MCF 10A (cell line): Measurements from ENCODE around the gene SLC5A11. TPM values are rescaled to one million over a fixed set of nuclear protein-coding genes. Genes with fewer than 3 reads are reported as not detected.
A peak's percentile ranks its signal among the peaks of the same experiment; 100 is the strongest.

Experiments used
- BruUV-seq: library from RNA; stranded (reverse); fragments of 400-500 nt; replicated peaks from 2 replicates; lab custom pipeline; 2021; lab: Mats Ljungman, UMichigan
- CTCF ChIA-PET: fragments of 300-600 bp; sonication (Branson Sonifier 250); formaldehyde crosslinking; extraction: SDS; loops from one replicate; lab custom pipeline; 2021; ENCODE audit warnings: antibody characterized with exemption, inconsistent platforms; lab: Yijun Ruan, JAX
- POLR2A ChIA-PET: fragments of 300-600, 350-650 bp; sonication (Branson Sonifier 250); formaldehyde crosslinking; extraction: SDS; loops from one replicate; lab custom pipeline; 2020; ENCODE audit warnings: antibody characterized with exemption, inconsistent platforms; lab: Yijun Ruan, JAX
- DNase-seq: peaks from one replicate; pipeline ENCODE4 v3.0.0-alpha.2; 2018; ENCODE audit not compliant: unreplicated experiment
- H3K27ac Mint-ChIP-seq: one replicate; pipeline ENCODE4 v1.8.0; 2022; ENCODE audit warnings: mild to moderate bottlenecking, low read depth, mixed read lengths; ENCODE audit not compliant: unreplicated experiment
- H3K27me3 Mint-ChIP-seq: one replicate; pipeline ENCODE4 v1.8.0; 2022; ENCODE audit warnings: mixed read lengths; ENCODE audit not compliant: insufficient read depth, unreplicated experiment
- H3K36me3 Mint-ChIP-seq: one replicate; pipeline ENCODE4 v1.8.0; 2022; ENCODE audit warnings: mild to moderate bottlenecking, moderate library complexity, mixed read lengths; ENCODE audit not compliant: insufficient read depth, unreplicated experiment
- H3K4me1 Mint-ChIP-seq: one replicate; pipeline ENCODE4 v1.8.0; 2022; ENCODE audit warnings: mixed read lengths; ENCODE audit not compliant: insufficient read depth, unreplicated experiment
- H3K4me3 Mint-ChIP-seq: one replicate; pipeline ENCODE4 v1.8.0; 2022; ENCODE audit warnings: mild to moderate bottlenecking, moderate library complexity, mixed read lengths; ENCODE audit not compliant: unreplicated experiment
- H3K9me3 Mint-ChIP-seq: one replicate; pipeline ENCODE4 v1.8.0; 2022; ENCODE audit warnings: mixed read lengths; ENCODE audit not compliant: unreplicated experiment
- intact Hi-C: fragments of 100-400 bp; cut with micrococcal nuclease; formaldehyde crosslinking; loops from 2 replicates; pipeline ENCODE4 v1.14.1; 2022
- total RNA-seq: library from RNA; stranded (reverse); gene quantifications from 2 replicates; pipeline ENCODE4 v1.2.3, GENCODE V29; 2022
- TF ChIP-seq, protein P1 (sequence below): fragments of 200-600 bp; IDR thresholded peaks from one replicate; pipeline ENCODE4 v1.8.0; 2022; ENCODE audit warnings: antibody characterized with exemption, mild to moderate bottlenecking; ENCODE audit not compliant: unreplicated experiment

SLC5A11 gene
- total RNA-seq, 1 experiment from 2014 or later, result not detected

DNA sequence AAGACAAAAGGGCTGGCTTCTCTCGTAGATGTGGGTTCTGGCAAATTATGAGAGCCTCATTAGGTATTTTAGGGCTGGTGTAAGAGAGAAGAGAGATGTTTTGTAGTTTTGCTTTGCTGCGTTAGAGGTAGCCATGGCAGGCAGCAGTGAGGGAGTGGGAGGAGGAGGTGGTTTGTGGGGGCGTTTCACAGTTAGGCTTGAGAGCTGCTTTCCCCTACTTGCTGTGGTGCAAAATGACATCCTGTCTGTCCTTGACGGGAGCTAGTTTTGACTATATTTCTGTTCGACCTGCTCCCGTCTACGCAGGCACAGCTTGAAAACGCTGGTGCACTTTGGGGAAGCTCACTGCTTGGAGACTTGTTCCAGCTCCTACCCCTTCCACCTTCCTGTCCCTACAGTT, 75.5 kb downstream of the SLC5A11 start:
- Mint-ChIP-seq H3K4me3 (no peak overlapping the region), H3K27me3 (no peaks in the 10 kb centered on the region), H3K36me3 (peaks cover 40% of the 10 kb centered on the region), H3K4me1 (no peaks in the 10 kb centered on the region), H3K27ac (no peak overlapping the region), H3K9me3 (no peaks in the 10 kb centered on the region)
- TF ChIP-seq, protein P1, sequence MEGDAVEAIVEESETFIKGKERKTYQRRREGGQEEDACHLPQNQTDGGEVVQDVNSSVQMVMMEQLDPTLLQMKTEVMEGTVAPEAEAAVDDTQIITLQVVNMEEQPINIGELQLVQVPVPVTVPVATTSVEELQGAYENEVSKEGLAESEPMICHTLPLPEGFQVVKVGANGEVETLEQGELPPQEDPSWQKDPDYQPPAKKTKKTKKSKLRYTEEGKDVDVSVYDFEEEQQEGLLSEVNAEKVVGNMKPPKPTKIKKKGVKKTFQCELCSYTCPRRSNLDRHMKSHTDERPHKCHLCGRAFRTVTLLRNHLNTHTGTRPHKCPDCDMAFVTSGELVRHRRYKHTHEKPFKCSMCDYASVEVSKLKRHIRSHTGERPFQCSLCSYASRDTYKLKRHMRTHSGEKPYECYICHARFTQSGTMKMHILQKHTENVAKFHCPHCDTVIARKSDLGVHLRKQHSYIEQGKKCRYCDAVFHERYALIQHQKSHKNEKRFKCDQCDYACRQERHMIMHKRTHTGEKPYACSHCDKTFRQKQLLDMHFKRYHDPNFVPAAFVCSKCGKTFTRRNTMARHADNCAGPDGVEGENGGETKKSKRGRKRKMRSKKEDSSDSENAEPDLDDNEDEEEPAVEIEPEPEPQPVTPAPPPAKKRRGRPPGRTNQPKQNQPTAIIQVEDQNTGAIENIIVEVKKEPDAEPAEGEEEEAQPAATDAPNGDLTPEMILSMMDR, result no peak
- no peak for DNase-seq
- BruUV-seq, result no TSS peak
- intact Hi-C loops, result no loop called here
- CTCF ChIA-PET, result interaction anchor here (1.1 kb wide), 1 partner anchor 38 kb away, joined by 3 read pairs; no protein-coding TSS in a partner anchor
- POLR2A ChIA-PET, result no interaction called here

DNA sequence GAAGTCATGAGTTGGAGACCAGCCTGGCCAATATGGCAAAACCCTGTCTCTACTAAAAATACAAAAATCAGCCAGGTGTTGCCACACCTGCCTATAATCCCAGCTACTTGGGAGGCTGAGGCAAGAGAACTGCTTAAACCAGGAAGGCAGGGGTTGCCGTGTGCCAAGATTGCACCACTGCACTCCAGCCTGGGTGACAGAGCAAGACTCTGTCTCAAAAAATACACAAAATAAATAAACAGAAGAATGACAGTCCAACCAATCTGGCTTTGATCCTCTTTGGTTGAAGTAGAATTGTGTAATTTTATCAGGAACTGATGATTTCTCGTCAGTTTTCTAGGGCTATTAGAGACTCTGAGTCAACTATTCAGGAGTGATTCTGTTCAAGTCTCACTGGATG, 79.4 kb downstream of the SLC5A11 start:
- TF ChIP-seq, protein P1, result no peak
- BruUV-seq, result no TSS peak
- Mint-ChIP-seq H3K27ac (no peak overlapping the region), H3K4me1 (no peaks in the 10 kb centered on the region), H3K27me3 (no peaks in the 10 kb centered on the region), H3K4me3 (no peak overlapping the region), H3K36me3 (peaks cover 52% of the 10 kb centered on the region), H3K9me3 (no peaks in the 10 kb centered on the region)
- POLR2A ChIA-PET, result interaction anchor here (1.0 kb wide), 1 partner anchor 50 kb away, joined by 3 read pairs; no protein-coding TSS in a partner anchor
- DNase-seq, result peak; percentile 8
- CTCF ChIA-PET, result interaction anchor here (1.0 kb wide), 1 partner anchor 18 kb away, joined by 5 read pairs; no protein-coding TSS in a partner anchor
- intact Hi-C loops, result no loop called here

DNA sequence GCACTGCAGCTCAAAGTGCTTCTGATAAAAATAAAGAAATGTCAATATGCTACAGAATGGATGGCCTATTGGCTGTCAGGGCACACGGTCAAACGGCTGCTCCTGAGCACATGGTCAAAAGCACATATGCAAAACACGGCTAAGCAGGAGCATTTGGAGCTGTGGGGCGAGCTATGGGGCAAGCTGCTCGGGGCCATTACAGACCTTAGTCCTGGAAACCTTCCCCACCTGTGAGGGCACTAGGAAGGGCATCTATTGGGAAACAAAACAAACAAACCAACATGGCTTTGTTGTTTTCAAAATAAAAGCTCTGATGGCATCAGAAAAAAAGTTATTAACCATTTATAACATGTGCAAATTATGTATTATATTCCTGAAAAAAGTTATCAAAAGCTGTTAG, 83.6 kb downstream of the SLC5A11 start:
- CTCF ChIA-PET, result interaction anchor here (1.1 to 1.5 kb wide), 3 partner anchors 9 to 296 kb away, joined by 3 to 12 read pairs (median 6); no protein-coding TSS in a partner anchor
- intact Hi-C loops, result no loop called here
- Mint-ChIP-seq H3K9me3 (no peaks in the 10 kb centered on the region), H3K4me1 (no peaks in the 10 kb centered on the region), H3K27ac (no peak overlapping the region), H3K27me3 (no peaks in the 10 kb centered on the region), H3K36me3 (peaks cover 73% of the 10 kb centered on the region), H3K4me3 (no peak overlapping the region)
- TF ChIP-seq, protein P1, result no peak
- POLR2A ChIA-PET, result no interaction called here
- BruUV-seq, result no TSS peak
- no peak for DNase-seq

DNA sequence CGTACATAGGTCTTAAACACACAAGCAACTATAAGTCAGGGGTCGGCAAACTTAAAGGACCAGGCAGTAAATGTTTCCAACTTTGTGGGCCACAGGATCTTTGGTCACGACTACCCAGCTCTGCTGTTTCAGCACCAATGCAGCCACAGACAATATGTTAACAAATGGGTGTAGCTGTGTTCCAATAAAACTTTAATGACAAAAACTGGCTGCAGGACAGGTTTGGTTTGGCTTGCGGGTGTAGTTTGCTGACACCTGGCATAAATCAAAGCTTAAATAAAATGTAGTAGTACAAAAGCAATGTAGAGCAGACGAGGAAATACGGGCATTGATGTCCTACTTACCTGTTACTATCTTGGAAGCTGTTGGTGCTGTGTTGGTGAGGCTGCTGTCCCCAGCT, 84.7 kb downstream of the SLC5A11 start:
- Mint-ChIP-seq H3K27ac (no peak overlapping the region), H3K4me3 (no peak overlapping the region), H3K27me3 (no peaks in the 10 kb centered on the region), H3K4me1 (no peaks in the 10 kb centered on the region), H3K9me3 (no peaks in the 10 kb centered on the region), H3K36me3 (peaks cover 74% of the 10 kb centered on the region)
- DNase-seq, result no peak
- no TSS peak for BruUV-seq
- TF ChIP-seq, protein P1, result no peak
- ChIA-PET POLR2A (no interaction called here), CTCF (interaction anchor here (0.8 kb wide), 1 partner anchor 96 kb away, joined by 3 read pairs; no protein-coding TSS in a partner anchor)
- intact Hi-C loops, result no loop called here
